GM18511 (cell line): ENCODE data around the gene MPRIP.
"Not testable (repeated sequence)": the region's sequence is repeated elsewhere in the genome, so short reads cannot be mapped to it uniquely, and the experiment has no call there.

ENCODE experiments used
- ATAC-seq: cut with Tn5 transposase; IDR thresholded peaks from one replicate; pipeline ENCODE4 v1.9.1; 2021; ENCODE audit warnings: mild to moderate bottlenecking, moderate library complexity; ENCODE audit not compliant: unreplicated experiment

MPRIP gene

DNA sequence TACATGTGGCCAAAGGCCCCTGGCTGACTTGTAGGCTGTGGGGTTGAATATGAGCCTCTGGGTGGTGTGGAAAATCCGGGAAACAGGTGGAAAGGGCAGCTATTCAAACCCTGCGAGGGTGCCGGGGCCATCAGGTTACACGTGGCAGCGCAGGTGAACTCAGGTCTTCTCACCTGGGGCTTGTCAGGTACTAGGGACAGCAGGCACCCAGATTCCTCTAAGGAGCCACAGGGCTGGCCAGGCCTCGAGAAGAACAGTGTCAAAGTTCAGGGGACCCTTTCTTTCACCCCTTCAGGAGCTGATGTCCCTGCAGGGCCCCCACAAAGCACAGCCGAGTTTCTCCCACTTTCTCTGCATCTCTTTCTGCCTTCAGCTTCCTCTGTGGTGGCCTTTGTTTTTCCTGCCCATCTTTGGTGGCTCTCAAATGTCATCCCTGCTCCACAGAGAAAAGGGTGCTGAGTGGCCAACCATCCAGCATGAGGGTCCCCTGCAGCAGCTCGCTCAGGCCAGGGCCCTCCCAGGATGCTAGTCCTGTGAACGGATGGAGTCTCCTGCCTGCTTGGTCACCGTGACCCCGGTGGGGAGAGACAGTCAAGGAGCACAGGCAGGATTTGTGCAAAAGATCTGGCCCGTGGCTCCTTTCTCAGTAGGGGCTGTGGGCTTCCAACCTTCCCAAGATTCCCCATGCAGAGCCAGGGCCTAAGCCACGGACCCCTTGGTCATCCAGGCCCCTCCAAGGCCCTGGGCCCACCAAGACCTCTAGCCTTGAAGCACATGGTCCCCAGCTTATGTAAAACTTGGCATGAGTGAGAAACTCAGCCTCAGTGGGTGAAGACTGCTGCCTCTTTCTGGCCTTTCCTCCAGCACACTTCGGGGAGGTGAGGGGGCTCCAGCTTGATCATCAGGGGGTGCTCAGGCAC is 28.2 kb upstream of the MPRIP start:
- not testable (repeated sequence) for ATAC-seq

DNA sequence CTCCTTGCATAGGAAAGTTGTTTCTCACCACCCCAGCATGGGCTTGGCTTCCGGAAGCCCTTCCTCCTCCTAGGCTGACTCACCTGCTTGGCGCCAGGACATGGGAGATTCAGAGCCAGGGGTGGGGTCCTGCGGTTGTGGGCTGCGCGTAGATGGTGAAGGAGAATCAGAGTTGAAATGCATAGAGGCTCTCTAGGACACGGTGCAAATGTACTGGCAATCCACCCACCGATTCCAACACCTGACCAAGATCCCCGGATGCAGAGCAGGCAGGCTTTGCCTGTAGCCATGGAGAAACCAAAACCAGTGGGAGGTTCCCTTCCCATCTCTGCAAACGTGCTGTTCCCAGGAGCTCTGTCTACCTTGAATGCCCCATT is 27.5 kb upstream of the MPRIP start:
- not testable (repeated sequence) for ATAC-seq

DNA sequence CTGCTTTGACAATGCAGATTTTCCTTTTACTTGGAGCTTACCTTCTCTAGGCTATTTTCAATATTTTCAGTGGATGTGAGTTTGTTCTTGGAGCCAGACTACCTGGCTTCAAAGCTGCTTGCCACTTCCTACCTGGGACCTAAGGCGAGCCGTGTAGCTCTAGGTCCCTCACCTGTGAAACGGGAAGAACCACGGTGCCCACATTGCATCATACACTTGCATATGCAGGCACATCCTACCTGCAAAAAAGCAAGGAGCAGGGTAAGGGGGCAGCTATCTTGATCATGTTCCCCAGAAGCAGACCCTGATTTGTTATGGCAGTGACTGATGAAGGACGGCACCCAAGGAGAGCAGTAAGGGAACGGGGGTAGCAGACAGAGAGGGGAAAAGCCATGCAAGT is 27.0 kb upstream of the MPRIP start:
- ATAC-seq: no peak

- ATAC-seq: not testable (repeated sequence)
Measured at GRCh38 chr17:17016199-17017197, 25.8 kb upstream of the MPRIP start.

DNA sequence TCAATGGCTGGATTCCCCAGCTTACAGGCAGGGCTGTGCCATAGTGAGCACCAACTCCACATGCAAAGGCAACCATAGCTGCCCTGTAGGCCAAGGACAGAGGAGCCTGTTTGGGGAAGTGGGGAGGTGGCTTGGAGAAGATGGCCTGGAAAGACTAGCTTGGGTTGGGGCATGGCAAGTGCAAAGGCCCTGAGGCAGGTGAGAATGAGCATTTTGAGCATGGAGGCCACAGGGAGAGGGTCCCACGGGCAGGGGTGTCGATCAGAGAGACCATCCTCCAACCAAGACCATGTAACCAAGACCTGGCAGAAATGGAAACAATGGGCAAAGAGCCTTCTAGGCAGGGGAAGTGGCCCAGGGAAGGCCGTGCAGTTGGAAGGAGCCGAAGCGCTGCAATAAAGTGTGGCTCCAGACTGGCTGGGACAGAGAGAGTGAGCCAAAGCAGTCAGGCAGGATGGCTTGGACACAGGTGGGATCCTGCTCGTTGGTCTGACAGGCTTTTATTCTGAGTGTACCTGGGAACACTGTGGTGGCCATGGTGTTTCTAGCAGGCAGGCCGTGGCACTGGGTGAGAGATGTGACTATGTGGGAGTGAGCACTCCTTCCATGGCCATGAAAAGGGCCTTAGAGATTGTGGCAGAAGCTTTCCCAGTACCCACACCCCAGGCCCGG is 24.8 kb upstream of the MPRIP start:
- no peak for ATAC-seq

DNA sequence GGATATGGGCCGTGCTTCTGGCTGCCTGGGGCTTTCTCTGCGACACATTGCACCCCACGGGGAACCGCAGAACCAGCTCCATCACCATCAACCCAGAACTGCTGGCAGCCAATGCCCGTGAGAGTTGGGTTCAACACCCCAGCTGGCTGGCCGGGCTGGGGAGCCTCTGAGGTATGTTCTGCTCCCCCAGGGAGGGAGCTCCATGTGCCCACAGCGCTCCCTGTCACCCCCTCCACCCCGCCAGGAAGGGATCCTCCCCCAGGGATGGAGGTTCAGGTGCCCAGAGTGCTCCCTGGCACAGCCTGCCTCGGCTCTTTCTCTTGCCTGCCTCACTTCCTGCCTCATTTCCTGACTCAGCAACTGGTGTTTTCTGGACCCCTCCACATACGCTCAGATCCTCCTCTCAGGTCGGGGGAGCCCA is 24.2 kb upstream of the MPRIP start:
- ATAC-seq: no peak

DNA sequence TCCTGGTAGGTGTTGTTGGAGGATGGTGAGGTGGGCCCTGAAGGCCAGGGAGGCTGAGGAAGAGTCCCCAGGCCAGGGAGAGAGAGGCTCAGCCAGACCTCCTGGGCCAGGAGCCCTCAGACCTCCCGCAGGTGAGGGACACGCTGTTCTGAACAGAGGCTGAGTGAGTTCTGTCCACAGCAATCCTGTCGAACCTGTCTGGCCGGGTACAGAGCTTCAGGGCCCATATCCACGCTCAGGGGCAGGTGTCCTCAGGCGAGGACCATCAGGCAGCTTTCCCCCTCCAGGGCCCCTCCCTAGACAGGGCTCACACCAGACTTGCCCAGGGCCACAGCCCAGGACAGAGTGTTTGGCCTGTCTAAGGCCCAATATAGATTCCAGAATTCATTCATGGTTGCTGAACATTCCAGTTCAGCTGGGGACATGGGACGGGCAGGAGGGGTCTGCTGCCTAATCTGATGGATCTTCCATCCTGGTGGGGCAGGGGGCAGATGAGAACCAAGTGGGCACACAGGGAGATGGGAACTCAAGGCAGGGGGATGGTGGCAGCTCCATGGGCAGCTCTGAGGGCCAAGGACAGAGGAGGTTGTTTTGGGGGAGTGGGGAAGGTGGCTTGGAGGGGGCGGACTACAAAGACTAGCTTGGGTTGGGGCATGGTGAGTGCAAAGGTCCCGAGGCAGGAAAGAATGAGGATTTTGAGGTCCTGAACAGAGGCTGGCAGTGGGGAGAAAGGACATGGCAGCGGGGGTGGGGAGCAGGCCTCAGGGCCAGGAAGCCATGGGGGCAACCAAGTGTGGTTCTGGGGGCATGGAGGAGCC is 23.4 kb upstream of the MPRIP start:
- ATAC-seq: no peak

- no peak for ATAC-seq
Measured at GRCh38 chr17:17019430-17019762, 22.9 kb upstream of the MPRIP start.

- ATAC-seq: no peak
Measured at GRCh38 chr17:17019891-17020456, 22.3 kb upstream of the MPRIP start.

DNA sequence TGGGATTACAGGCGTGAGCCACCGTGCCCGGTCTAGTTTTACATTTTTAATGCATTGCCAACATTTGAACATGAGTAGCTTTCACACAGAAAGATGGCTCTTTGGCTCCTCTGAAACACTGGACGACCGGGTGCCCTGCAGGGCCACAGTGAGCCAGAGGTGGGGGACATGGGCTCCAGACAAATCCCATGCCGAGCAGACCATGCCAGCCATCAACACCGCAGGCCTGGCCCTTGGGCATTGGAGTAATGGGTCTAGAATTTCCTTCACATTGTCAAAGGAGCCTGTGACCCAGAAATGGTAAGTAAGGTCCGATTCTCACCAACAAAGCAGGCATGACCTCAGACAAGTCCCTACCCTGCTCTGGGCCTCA is 21.4 kb upstream of the MPRIP start:
- no peak for ATAC-seq

DNA sequence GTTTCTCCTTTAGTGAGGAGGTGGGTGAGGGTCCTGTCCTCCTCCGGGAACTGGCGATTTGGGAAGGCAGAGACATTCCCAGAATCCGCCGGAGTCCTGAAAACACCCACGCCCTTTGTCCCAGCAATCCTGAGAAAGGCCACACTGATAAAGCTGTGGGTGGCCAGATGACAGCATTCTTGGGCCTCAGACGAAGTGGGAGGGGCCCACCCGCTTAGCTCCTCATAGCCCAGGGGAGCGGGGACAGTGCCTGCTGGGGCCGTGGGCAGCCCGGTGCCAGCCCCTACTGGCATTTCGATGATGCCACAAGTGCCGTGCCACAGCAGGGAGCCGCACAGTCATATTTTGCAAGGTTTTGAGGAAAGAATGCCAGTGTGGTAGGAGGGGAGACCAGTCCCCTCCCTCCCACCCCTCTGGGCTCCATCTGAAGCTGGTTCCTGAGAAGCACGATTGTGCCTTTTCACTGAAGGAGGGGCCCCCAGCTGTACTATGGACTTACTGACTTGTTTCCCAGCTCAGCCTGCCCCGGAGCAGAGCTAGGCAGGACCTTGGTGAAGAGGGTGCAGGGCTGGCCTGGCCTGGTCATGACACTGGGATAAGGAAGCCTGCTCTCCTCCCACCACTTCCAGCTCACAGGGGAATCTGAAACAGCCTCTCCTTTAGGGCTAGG is 20.9 kb upstream of the MPRIP start:
- no peak for ATAC-seq

DNA sequence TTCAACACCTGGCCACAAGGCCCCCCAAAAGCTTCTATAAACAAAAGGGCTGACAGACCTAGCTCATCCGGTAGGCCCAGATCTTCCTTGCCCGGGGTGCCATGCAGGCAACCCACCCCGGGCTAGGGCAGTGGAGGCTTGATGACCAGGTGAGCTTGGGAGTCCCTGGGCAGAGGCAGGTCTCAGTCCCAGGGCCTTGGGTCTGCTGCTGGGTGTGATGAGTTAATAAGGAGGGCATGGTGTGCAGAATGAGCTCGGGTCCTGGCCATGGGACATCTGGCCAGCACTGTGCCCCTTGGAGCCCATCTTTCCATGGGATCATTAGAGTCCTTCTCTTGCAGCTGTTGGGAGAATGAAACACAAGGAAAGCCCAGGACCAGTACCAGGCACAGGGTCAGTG is 20.2 kb upstream of the MPRIP start:
- no peak for ATAC-seq

DNA sequence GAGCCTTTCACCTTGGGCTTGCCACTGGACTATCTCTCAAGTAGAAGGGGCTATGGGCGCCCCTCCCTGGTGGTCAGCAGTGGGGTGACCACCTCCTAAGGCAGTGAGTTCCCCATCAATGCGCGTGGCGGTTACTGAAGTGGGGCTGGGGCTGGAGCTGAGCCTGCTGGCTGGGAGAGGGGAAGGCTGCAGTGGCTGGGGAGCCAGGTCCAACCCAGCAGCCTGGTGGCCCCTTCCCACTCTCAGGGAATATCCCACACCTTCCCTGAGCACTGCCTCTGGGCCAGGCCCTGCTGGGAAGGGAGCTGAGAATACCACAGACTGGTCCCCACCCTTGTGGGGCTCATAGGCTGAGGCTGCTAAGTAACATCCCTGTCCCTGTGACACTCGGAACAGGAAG is 19.8 kb upstream of the MPRIP start:
- no peak for ATAC-seq

DNA sequence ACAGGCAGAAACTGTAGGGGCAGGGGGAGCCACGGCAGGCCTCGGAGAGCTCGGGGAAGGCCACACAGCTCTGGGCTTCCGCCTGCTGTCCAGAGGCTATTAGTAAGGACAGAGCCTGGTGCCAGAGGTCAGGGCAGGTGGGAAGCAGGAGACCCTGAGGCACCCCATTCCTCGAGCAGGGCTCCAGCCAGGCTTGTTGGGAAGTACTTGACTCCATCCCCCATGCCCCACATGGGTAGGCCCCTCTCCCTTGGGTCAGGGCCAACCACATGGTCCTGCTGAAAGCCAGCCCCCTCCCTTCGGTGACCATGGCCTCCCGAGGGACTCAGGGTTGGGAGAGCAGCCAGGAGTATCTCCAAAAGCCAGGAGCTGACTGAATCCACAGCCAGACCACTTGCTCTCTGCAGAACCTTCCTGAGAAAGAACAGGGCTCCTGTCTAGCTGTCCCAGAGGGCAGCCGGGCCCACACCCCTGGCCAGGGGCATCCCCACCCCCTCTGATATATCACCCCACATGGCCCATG is 17.4 kb upstream of the MPRIP start:
- ATAC-seq: no peak

DNA sequence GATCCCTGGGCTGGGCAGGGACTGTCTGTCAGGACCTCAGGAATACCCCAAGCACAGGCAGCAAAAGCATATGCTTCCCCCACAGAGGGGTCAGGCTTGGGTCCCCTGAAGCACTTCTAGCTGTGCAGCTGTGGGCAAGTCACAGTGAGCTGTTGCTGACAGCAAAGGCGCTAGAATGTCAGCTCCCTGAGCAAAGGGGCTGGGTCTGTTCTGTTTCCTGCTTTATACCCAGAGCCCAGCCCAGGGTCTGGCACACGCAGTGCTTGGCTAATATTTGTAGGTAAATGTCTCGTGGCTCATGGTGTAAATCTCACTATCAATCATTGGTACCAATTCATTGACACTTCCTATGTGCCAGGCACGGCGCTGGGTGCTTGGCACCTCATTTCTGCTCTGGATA is 16.6 kb upstream of the MPRIP start:
- no peak for ATAC-seq

- ATAC-seq: no peak
Measured at GRCh38 chr17:17026163-17026562, 16.1 kb upstream of the MPRIP start.

DNA sequence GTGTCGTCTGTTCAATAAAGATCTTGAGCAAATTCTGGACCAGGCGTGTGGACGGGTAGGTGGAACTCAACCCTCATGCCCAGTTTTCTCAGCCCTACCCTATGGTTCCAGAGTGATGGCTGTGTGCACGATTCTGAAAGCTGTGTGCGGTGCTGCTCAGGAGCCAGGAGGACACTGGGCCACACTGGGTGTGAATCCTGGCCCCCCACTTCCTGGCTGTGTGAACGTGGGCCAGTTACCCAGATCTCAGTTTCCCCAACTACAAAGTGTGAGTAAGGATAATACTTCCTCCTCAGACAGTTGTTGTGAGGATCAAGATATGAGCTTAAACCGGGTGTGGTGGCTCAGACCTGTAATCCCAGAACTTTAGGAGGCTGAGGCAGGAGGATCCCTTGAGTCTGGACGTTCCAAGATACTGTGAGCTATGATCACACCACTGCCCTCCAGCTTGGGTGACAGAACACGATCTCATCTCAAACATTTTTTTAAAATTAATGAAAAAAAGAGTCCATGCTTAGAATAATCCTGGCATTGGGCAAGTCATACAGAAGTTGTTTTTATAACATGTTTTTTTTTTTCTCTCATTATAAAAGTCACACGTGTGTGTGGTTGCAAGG is 14.7 kb upstream of the MPRIP start:
- ATAC-seq: no peak

DNA sequence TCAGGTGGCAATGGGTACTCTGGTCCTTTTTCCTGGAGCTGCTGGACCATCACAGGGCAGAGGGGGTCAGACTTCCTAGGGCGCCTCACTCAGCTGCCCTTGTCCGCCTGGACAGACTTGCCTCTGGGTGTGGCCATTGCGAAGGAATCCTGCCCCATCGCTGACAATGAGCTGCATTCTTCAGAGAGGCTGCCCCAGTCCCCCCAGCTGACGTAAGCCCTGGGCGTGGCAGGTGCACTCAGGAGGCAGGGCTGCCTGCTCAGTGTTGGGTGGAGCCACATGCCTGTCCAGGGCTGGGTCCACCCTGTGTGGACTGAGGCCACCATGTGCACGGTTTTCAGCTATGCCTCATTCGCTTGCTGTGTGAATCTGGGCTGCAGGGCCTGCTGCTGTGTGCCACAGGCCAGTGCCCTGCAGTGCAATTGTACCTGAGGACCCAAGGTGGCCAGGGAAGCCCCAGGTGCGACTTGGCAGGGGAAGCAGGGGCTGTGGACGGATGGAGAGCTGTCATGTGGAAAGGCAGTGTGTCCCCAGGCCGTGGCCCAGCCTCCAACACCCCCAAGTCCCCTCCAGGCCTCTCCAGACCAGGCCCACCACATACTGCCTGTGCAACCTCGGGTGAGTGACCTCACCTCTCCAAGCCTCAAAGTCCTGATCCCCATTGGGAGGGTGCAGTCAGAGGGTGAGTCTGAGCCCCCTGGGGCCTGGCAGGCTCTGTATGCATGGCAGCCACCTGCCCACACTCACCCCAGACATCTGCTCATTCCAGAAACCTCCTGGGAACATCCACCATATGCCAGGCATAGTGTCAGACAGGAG is 14.0 kb upstream of the MPRIP start:
- ATAC-seq: no peak
